Measurements from ENCODE around the gene ZNF679.
"Not testable (repeated sequence)": the region's sequence is repeated elsewhere in the genome, so short reads cannot be mapped to it uniquely, and the experiment has no call there.

The ZNF679 gene

DNA sequence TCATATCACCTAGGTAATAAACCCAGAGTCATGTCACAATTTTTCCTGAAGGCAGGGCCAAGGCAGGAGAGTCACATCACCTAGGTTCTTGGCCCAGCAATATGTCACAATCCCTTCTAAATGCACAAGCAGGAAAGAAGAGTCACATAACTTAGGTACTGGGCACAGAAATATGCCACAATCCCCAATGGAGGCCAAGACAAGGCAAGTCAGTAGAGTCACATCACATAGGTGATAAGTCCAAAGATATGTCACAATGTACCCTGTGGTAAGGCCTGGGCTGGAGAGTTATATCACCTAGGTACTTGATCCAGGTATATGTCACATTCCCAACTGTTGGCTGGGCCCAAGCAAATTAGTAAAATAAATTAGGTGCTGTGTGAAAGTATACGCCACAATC, at the start of gene ZNF679:
Gene ZNF679, plus strand, starts transcription at position 301 of the 400 bp plus-strand sequence. CDS start 20,644 bp downstream, outside the sequence.
- not testable (repeated sequence) for H3K27ac ChIP-seq

GRCh38 chr7:64180989-64181388, 47.3 kb upstream of the ZNF679 start:
- H3K27ac ChIP-seq: no peak overlapping the region
- TF ChIP-seq, protein P1, sequence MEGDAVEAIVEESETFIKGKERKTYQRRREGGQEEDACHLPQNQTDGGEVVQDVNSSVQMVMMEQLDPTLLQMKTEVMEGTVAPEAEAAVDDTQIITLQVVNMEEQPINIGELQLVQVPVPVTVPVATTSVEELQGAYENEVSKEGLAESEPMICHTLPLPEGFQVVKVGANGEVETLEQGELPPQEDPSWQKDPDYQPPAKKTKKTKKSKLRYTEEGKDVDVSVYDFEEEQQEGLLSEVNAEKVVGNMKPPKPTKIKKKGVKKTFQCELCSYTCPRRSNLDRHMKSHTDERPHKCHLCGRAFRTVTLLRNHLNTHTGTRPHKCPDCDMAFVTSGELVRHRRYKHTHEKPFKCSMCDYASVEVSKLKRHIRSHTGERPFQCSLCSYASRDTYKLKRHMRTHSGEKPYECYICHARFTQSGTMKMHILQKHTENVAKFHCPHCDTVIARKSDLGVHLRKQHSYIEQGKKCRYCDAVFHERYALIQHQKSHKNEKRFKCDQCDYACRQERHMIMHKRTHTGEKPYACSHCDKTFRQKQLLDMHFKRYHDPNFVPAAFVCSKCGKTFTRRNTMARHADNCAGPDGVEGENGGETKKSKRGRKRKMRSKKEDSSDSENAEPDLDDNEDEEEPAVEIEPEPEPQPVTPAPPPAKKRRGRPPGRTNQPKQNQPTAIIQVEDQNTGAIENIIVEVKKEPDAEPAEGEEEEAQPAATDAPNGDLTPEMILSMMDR (conservative IDR thresholded peaks at IDR 0.05): no peak; the same call in 1 of the 2 replicates

- no peak overlapping the region for H3K27ac ChIP-seq
- TF ChIP-seq, protein P1 (conservative IDR thresholded peaks at IDR 0.05): no peak
Measured at GRCh38 chr7:64181586-64181985, 46.7 kb upstream of the ZNF679 start.

DNA sequence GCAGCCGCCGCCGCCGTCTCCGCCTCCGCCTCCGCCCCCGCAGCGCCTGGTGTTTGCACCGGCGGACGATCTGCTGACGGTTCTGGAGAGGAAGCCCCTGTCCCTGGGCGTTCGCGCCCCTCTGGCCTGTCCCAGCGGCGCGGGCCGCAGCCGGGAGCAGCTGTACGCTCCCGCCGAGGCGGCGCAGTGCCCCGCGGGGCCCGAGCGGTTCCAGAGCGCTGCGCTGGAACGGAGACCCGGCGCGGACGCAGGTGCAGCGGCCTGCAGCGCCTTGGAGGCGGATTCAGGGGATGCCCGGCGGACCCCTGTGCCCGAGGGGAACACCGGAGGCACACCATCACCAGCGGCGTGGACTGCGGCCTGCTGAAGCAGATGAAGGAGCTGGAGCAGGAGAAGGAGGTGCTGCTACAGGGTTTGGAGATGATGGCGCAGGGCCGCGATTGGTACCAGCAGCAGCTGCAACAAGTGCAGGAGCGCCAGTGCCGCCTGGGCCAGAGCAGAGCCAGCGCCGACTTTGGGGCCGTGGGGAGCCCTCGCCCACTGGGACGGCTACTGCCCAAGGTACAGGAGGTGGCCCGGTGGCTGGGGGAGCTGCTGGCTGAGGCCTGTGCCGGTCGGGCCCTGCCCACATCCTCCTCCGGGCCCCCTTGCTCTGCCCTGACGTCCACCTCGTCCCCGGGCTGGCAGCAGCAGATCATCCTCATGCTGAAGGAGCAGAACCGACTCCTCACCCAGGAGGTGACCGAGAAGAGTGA, 46.1 kb upstream of the ZNF679 start:
- no peak overlapping the region for H3K27ac ChIP-seq
- TF ChIP-seq, protein P1 (conservative IDR thresholded peaks at IDR 0.05): no peak

DNA sequence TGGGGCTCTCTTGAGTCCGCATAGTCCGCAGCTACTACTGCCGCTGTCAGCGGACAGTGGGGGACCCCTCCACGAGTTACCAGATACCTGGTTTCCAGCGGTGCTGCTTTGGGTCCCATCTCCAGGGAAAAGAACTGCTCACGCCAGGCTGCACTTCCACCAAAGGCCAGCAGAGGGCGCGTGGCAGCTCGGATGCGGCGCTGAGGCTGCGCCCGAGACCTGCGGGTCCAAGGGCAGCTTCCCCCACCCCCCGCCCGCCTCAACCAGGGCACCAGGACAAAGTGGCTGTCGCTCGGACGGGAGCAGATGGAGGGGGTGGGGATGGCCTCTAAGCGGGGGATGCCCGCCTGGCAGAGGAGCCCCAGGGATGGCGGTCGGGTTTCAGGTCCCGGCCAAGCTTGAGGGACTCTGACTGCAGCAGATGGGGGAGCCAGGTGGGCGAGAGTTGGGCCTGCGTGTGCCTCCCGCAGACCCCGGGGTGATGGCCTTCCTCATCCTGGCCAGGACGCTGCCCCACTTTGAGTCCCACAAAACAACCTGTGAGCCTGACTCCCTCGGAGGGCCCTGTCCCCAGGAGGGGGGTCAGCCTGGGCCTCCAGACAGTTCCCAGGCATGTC, 45.0 kb upstream of the ZNF679 start:
- TF ChIP-seq, protein P1 (conservative IDR thresholded peaks at IDR 0.05): peak; percentile 53; the same call in 1 of the 2 replicates
- no peak overlapping the region for H3K27ac ChIP-seq

GRCh38 chr7:64183827-64184372, 44.4 kb upstream of the ZNF679 start:
- no peak overlapping the region for H3K27ac ChIP-seq
- TF ChIP-seq, protein P1 (conservative IDR thresholded peaks at IDR 0.05): no peak

DNA sequence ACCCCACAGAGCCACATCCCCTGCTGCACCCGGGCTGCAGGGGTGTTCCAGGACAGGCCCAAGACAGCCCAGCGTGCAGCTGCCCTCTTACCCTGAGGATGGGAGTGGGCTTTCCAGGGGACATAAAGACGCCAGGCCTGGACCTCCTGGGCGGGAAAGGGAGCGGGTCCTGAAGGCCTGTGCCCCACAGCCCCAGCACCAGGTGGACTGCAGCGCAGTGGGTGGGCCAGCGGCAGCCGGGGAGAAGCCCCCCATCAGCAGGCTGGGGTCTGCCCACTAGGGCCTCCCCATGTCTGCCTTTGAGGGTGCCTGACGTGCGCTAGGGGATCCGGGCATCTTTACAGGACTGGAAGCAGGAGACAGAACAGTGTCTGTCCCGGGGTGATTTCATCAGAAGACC, 43.9 kb upstream of the ZNF679 start:
- TF ChIP-seq, protein P1 (conservative IDR thresholded peaks at IDR 0.05): no peak
- H3K27ac ChIP-seq: no peak overlapping the region

GRCh38 chr7:64187408-64187807, 40.9 kb upstream of the ZNF679 start:
- H3K27ac ChIP-seq: no peak overlapping the region
- TF ChIP-seq, protein P1 (conservative IDR thresholded peaks at IDR 0.05): no peak
